K562 treated with DMSO at 1 percent for 24 hours (cell line): ENCODE data around the gene OR51A2. TPM values are rescaled to one million over a fixed set of nuclear protein-coding genes. Genes with fewer than 3 reads are reported as not detected.

Experiments used
- total RNA-seq: library from RNA; unstranded; fragments of 300-600 nt; gene quantifications from 2 replicates; pipeline ENCODE4 v1.2.3, GENCODE V29; 2022; ENCODE audit warnings: low read depth; ENCODE audit not compliant: insufficient read depth

Gene OR51A2
- total RNA-seq: not detected in 2 replicates

DNA sequence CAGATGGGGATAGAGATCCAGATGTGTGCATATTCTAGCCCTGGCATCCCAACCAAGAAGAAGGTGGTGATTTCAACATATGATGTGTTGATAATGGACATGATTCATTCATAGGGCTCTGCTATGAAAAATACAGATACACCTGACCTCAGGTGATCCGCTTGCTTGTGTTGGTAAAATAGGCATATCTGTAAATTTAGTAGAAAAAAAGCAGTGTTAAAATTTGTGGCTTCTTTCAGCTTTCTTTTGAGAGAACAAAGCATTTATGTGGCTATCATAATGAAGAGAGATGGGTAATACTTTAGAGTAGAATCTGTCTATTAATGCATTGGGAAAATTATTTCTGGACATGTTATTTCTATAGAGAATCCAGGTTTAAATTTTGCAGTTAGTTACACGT is at the start of gene OR51A2:
TSS of gene OR51A2 (minus strand) at position 101 of the 400 bp plus-strand sequence. CDS start at position 101, 0 bp downstream.

GRCh38 chr11:4994551-4994950 is 39.0 kb upstream of the OR51A2 start, which contains the start of gene OR51L1:
Gene OR51L1, plus strand, starts transcription at chr11:4994851. Its CDS starts 4,132 bp downstream, at chr11:4998983.

GRCh38 chr11:4947505-4947904 is 8.0 kb downstream of the OR51A2 start, which contains the start of gene OR51A4:
Gene OR51A4, minus strand, starts transcription at chr11:4947605. Its CDS starts 505 bp downstream, at chr11:4947100.

DNA sequence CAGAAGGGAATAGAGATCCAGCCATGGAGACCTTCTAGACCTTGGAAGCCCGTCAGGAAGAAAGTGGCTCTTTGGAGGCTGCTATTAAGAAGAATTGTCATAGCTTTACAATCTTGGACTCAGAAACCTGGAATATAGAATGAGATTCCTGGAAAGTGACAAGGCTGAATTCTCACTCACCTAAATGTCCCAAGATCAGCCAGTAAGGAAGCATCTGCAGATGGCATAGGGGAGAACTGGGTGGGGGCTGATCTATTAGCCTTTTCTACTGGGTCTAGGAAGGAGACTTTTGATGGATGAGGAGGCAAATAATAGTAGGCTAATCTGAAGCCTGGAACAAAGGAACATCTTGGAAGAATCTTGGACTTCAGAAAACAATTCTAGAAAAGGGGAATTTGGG is 31.3 kb downstream of the OR51A2 start, which contains the start of gene OR51G1:
TSS of gene OR51G1 (minus strand) at position 101 of the 400 bp plus-strand sequence. CDS start at position 101, 0 bp downstream.

GRCh38 chr11:4919250-4919649 is 36.3 kb downstream of the OR51A2 start, which contains the start of gene OR51G2:
Gene OR51G2, minus strand, starts transcription at chr11:4919350. Its CDS starts 3,687 bp downstream, at chr11:4915663.

Other genes starting within 250 kb of the OR51A2 start
- not detected in 2 replicates for gene OR51F1, start 185.8 kb downstream of the OR51A2 start, total RNA-seq
- gene OR52R1, start 151.3 kb downstream of the OR51A2 start, total RNA-seq: not detected in 2 replicates
- gene OR51F2, start 134.4 kb downstream of the OR51A2 start, total RNA-seq: not detected in 2 replicates
- not detected in 2 replicates for gene OR51S1, start 106.5 kb downstream of the OR51A2 start, total RNA-seq
- gene OR51T1, start 73.8 kb downstream of the OR51A2 start, total RNA-seq: not detected in 2 replicates
- gene OR51A7, start 51.9 kb downstream of the OR51A2 start, total RNA-seq: not detected in 2 replicates
- gene OR51G2, start 36.4 kb downstream of the OR51A2 start, total RNA-seq: not detected in 2 replicates
- gene OR51G1, start 31.4 kb downstream of the OR51A2 start, total RNA-seq: not detected in 2 replicates
- not detected in 2 replicates for gene OR51A4, start 8.1 kb downstream of the OR51A2 start, total RNA-seq
- not detected in 2 replicates for gene OR51L1, start 39.1 kb upstream of the OR51A2 start, total RNA-seq
- not detected in 2 replicates for gene OR52J3, start 90.8 kb upstream of the OR51A2 start, total RNA-seq
- not detected in 2 replicates for gene OR52E2, start 103.9 kb upstream of the OR51A2 start, total RNA-seq
- gene OR52E1, start 113.9 kb upstream of the OR51A2 start, total RNA-seq: not detected in 2 replicates
- not detected in 2 replicates for gene OR52A5, start 182.6 kb upstream of the OR51A2 start, total RNA-seq
- not detected in 2 replicates for gene OR52A1, start 199.0 kb upstream of the OR51A2 start, total RNA-seq
- gene OR51V1, start 245.0 kb upstream of the OR51A2 start, total RNA-seq: not detected in 2 replicates